NCI-H524 treated with DMSO at 0.1 percent for 48 hours (cell line): Measurements from ENCODE around the gene VWA7.
A peak's percentile ranks its signal among the peaks of the same experiment; 100 is the strongest.
"Not testable (repeated sequence)": the region's sequence is repeated elsewhere in the genome, so short reads cannot be mapped to it uniquely, and the experiment has no call there.

Experiments used
- DNase-seq: peaks from one replicate; lab custom pipeline; 2025; lab: John Stamatoyannopoulos, UW

Gene VWA7

DNA sequence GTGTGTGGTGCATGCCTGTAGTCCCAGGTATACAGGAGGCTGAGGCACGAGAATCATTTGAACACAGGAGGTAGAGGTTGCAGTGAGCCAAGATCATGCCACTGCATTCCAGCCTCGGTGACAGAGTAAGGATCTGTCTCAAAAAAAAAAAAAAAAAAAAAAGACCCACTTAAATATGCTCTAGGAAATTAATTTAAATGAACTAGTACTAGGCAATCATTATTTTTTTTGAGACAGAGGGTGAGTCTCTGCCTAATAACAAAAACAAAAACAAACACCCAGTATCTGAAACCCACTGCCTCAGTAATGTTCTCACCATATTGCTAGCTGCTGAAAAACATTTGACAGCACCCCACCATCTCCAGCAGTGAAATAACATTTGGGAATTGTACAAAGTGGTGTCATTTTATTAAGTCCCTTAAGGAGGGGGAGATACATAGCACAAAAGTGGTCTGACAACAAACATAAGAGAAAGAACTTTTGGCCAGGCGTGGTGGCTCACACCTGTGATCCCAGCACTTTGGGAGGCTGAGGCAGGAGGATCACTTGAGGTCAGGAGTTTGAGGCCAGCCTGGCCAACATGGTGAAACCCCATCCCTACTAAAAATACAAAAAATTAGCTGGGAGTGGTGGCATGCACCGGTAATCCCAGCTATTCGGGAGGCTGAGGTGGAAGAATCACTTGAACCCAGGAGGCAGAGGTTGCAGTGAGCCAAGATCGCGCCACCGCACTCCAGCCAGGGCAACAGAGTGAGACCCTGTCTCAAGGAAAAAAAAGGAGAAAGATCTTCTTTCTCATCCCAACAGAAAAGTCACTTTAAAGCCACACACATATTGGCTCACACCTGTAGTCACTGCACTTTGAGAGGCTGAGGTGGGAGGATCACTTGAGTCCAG is 24.2 kb upstream of the VWA7 start:
- not testable (repeated sequence) for DNase-seq

DNA sequence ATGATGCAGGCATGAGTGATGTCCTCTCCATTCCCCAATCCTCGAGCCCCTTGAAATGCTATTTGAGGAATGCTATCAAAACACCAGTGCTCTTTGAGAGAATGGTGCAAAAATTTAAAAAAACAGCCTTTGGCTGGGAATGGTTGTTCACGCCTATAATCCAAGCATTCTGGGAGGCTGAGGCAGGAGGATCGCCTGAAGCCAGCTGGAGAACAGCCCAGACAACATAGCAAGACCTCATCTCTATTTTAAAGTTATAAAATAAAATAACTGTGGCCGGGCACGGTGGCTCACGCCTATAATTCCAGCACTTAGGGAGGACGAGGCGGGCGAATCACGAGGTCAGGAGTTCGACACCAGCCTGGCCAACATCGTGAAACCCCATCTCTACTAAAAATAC is 22.7 kb upstream of the VWA7 start:
- DNase-seq = no peak

DNA sequence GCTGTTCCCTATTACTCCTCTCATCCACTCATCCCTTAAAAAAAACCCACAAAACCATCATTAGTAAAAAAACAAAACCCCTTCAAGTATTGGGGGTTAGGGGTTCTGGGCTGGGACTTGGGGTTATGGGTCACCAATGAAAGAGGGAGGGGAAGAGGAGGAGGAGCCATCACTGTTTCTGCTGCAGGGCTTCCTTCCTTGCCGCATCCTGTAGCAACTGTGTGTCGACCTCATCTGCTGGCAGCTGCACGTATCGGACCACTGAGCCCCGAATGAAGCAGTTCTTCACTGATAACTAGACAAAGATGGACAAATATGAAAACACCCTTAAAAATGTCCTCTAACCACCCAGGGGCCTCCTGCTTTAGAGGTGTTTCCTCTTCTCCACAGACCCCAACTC is 20.5 kb upstream of the VWA7 start:
- DNase-seq = no peak

DNA sequence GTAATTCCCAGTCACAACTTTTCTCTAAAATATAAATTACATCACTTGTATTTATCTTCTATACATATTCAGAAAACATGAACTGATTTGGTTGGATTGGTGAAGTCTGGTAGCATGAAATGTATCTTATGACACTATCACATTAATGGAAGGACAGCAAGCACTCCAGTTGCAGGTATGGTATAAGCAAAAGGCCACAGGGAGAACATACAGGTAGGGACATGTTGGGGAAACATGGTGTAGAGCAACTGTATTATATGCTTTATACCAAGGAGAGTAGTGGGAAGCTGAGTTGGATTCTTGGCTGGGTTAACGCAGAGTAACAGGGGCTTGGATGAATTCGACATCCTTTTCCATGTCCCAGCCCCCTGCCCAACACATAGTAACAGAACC is 19.9 kb upstream of the VWA7 start:
- no peak for DNase-seq

DNA sequence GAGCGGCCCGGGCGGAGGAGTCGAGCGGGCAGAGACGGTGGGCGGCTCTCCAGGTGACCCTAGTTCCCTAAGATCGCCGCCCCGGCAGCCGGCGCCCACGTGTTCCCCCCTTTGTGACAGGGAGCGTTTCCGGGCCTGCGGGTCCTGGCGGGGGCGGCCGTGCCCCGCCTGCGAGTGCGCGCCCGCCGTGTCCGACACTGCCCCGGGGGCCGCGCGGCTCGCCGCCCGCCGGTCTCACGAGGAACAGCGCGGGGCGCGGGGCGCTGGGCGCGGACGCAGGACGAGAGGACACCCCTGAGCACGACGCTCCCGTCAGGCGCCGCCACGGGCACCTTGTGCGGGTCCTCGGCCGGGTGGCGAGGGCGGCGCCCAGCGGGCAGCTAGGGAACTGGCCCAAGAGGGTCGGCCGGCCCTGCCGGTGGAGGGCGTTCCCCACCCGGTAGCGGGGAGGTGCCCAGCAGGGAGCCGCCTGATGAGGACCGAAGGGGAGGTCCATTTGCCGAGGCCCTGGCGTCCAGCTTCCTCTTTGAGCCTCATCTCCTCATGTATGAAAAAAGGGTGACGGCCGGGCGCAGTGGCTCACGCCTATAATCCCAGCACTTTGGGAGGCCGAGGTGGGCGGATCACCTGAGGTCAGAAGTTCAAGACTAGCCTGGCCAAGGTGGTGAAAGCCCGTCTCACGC is 18.6 kb upstream of the VWA7 start, which contains the start of gene VARS1:
Gene VARS1, minus strand, starts transcription at position 137 of the 683 bp plus-strand sequence. CDS start 535 bp downstream, outside the sequence.
- peak; percentile 59 for DNase-seq

DNA sequence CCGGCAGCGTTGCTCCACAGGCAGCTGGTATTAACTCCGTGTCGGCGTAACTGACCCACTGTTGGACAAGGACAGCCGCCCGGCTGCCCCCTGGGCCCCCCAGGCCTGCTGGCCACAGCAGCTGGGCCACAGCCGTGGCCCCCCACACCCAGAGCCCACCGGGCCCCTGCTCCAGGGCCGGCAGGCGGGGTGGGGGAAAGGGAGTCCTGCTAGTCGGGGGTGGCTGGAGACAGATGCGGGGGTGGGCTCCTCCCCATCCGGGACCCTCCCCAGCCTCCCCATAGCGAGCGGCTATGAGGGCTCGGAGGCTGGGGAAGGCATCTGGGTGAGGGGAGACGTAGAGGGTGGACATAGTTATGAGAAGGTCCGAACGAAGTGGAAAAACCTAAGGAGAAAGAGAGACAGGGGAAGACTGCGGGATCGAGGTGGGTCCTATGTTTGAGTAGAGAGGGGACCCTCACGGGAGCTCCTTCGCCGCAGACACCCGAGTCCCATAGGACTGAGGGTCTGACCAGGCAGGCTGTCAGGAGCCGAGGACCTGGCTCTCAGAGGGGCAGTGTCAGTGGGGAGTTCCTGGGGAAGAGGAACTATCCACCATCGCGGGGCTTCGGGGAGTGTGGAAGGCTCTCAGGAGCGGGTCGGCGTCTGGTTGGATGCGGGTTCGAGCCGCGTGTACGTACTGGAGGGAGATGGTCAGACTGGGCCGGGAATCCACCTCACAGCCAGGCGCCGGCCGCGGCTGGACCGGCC is 17.9 kb upstream of the VWA7 start:
- no peak for DNase-seq

DNA sequence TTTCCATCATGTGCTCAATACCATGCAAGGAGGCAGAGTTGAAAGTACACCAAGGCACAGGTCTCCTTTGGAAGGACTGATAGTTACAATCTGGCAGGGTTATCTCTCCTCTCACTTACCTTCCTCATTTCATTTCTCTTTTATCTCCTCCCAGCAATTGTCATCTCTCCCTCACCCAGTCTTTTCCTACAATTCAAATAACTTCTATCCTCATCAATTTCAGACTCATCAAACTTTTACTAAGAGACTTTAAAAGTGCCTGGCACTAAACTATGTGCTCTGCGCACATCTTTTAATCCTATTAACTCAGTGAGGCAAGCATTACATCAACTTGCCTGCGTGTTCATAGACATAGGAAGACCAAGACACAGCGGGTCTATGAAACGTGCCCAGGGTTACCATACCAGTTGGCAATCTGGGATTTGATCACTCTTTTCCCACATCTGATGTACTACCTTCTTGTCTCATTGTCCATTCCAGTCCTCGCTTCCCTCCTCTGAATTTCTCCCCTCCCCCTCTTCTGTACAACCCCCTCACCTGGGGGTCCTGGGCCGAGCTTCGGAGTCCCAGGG is 17.3 kb upstream of the VWA7 start:
- DNase-seq = no peak

DNA sequence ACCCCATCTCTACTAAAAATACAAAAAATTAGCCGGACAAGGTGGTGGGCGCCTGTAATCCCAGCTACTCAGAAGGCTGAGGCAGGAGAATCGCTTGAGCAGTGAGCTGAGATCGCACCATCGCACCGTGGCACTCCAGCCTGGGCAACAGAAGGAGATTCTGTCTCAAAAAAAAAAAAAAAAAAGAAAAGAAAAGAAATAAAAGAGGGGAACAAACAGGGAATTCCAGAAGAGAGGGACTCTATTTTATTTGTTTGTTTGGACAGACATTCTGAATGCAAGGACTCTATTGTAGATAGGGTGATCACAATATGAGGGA is 16.8 kb upstream of the VWA7 start:
- DNase-seq = not testable (repeated sequence)

DNA sequence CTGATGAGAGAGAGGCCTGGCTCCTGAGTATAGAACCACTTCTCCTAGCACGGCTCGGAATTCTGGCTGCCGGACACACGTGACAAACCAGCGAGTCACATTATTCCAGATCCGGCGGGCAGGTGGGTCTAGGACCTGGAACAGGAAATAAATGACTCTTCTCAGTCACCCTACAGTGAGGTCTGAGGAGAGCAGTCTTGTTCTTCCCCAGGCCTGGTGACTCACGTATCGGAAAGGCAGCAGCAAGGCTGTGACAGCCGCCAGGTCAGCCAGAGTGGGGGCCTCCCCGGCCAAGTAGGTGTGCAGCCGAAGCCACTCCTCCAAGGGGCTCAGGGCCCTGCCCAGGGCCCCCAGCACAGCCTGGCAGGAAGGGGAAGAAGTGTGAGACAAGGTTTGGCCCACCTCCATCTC is 15.6 kb upstream of the VWA7 start:
- DNase-seq = no peak

DNA sequence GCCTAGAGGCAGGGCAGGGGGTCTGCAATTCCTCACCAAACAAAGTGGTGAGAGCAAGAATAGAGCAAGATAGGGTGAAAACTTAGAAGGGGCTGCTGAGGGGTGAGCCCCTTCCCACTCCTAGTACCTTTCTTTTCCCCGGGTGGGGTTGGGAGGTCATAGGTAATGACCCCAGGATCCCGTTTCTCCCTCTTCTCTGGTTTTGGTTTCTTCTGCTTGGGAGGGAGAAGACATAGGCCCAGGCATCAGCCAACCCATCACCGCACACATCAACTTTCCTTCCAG is 14.9 kb upstream of the VWA7 start:
- no peak for DNase-seq

DNA sequence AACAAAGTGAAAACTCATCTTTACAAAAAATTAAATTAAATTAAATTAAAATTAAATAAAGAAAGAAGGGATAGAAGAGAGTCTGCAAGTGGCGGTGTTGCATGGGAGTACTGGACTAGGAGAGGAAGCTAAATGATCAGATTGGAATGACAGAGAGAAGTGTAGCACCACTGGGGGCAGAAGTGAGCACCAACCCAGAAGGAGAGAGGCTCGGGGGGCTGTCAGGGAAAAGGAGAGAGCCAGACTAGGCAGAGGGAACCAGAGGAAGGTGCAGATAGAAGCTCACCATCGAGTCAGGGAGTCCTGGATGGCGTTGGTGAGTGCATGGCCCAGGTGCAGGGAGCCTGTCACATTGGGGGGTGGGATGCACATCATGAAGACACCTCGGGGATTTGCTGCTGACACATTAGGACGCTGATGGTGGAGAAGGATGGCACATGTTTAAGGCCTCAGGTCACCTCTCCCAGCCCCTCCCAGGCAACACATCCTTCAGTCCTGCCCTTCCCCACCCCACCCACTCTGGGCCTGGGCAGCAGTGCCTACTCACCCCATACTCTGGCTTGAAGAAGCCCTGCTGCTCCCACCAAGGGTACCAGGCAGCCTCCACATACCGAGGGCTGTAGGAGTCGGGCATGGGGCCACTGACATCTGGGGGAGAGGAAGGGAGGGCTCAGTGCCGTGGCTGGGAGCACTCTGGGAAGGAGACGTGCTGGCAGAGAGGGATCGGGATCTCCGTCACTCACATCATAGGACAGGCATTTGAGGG is 14.4 kb upstream of the VWA7 start:
- DNase-seq = no peak

DNA sequence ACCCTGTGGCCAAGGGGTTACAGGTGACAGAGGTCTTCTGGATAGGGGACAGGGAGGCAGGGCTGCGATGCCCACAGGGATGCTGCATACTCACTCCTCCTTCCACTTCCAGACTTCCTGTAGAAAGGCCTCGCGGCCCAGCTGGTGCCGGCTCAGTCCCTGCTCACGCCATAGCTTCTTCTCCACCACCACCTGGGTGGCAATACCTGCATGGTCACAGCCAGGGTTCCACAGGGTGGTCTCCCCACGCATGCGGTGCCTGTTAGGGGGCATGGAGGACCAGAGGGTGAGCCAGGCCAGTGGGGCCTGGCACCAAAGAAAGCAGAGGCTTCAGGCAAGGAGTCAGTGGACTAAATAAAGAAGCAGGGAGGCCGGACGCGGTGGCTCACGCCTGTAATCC is 8.3 kb upstream of the VWA7 start:
- DNase-seq = no peak

DNA sequence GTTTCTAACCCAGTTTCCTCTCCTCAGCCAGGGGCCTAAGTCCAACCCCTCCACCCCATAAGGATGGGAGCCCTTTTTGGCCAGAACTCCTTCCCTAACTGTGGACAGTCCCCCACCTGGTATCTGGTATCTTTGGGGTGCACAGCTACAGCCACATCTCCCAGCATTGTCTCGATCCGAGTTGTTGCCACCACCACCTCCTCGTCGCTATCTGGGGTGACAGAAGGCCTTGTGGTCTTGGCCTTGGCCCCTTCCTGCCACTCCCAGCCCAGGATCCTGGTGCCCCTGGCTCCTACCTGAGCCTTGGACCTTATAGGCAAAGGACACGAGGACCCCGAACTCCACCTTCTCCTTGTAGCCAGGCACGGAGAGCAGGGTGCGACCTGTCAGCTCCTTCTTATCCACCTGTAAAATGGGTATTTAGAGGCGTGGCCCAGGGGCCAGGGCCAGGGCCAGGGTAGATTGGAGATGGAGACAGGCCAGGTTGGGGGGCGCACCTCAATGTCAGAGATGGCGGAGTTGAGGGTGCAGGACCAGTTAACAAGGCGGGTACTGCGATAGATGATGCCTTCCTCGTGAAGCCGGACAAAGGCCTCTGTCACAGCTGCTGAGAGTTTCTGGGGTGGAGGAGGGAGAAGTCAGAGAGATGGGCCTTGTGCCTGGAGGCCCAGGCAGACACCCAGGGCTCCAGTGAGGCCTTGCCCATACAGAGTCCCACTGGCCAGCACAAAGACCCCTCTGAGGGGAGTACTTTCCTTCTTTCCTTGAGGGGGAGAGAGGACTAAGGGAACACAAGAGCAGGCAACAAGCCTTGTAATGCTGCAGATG is 7.2 kb upstream of the VWA7 start:
- DNase-seq = no peak

DNA sequence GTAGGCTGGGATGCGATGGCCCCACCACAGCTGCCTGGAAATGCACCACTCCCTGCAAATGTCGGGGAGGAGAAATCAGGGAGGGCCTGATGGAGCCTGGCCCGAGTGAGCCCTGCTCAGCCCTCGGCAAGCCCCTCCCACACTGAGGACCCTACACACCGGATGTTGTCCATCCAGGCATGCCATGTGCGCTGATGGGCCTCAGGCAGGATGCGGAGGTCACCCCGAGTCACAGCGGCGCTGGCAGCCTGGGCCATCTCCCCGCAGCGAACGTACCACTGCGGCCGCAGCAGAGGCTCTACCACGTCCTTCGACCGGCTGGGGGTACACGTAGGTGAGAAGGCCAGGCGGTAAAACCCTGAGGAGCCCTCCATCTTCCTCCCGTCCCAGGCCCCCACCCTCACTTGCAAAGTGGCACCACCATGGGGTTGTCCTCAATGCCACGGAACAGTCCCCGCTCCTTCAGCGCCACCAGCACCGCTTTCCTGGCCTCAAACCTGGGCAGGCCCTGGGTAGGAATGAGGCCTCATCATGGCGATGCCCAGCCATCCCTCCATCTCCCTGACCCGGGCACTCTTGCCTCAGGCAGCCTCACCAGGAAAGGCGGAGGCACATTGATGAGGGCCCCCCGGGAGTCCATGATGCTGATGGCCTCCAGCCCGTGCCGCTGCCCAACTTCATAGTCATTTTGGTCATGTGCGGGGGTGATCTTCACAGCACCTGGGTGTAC is 5.2 kb upstream of the VWA7 start:
- DNase-seq = no peak

DNA sequence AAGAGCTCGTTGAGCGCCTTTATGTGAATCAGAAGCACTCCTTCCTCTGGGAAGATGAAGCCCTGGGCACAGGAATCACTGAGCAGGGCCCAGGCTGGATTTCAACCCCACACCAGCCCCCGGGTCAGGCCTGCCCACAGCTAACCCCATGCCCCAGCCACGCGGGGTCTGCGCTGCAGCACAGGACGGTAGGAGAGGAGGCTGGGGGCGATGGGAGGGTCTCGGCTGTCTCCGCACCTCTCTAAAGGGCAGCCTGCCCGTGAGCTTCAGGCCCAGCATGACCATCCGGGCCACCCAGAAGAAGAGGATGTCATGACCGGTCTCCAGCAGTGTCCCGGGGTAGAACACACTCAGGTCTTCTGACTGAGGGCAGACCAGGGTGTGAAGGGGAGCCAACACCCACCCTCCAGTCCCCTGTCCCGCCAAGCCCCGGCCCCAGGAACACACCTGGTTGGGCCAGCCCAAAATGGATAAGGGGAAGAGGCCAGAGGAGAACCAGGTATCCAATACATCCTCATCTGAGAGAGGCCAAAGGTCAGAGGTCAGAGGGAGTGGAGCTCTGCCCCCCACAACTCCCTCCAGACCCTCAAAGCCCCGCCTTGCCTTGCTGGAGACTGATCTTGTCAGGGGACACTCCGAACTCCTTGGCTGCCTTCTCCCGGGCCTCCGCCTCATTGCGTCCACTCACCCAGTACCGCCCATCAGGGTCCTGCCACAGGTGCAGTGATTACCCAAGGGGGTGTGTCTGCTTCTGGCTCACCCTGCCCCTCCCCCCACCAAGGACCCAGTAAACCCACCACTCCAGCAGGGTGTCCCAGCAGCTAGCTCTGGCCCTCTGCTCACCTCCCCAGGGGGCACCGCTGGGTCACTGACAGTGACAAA is 4.4 kb upstream of the VWA7 start:
- DNase-seq = no peak

DNA sequence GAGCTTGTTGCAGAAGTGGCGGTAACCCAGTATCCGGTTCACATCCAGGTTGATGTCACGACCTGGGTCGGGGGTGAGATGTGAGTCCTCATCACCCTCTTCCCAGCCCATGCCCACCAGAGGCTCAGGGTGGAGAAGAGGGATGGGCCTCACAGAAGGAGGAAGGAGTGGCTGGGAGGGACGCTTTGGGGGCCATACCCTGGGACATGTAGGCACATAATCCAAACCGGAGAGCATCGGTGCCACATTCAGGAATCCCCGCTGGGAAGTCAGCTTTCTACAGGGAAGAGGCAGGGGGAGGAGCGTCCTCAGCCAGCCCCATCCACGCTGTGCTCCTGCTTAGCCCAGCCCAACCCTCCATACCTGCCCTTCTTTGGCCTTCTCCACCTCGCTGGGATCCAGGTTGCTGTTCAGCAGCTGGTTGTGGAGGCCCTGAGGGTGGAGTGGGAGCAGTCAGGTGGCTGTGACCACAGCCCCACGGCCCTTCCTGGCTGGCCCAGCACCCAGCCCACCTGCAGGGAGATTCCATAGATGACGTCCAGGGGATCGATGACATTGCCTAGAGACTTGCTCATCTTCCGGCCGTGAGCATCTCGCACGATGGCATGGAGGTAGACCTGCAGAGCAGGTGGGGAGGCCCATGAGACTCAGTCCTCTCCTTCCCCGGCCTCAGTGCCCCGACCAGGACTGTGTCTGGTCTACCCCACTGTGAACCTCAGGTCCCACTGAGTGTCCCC is 3.5 kb upstream of the VWA7 start:
- DNase-seq = no peak

DNA sequence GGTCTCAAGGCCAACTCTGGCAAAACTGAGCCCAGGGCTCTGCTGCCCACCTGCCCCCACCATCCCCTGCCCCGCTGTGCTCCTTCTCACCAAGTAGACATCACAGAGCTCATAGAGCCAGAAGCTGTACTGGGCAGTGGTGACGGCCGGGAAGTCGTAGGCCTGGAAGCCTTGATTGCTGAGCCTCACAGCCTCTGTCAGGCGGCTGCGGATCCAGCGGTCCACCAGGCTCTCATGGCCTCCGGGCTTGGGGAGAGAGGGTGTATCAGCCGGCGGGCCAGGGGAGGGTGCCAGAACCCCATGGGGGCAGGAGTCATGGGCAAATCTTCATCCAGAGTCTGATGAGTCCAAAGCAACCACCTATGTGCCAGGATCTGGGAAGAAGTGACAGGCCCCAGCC is 2.8 kb upstream of the VWA7 start:
- no peak for DNase-seq

DNA sequence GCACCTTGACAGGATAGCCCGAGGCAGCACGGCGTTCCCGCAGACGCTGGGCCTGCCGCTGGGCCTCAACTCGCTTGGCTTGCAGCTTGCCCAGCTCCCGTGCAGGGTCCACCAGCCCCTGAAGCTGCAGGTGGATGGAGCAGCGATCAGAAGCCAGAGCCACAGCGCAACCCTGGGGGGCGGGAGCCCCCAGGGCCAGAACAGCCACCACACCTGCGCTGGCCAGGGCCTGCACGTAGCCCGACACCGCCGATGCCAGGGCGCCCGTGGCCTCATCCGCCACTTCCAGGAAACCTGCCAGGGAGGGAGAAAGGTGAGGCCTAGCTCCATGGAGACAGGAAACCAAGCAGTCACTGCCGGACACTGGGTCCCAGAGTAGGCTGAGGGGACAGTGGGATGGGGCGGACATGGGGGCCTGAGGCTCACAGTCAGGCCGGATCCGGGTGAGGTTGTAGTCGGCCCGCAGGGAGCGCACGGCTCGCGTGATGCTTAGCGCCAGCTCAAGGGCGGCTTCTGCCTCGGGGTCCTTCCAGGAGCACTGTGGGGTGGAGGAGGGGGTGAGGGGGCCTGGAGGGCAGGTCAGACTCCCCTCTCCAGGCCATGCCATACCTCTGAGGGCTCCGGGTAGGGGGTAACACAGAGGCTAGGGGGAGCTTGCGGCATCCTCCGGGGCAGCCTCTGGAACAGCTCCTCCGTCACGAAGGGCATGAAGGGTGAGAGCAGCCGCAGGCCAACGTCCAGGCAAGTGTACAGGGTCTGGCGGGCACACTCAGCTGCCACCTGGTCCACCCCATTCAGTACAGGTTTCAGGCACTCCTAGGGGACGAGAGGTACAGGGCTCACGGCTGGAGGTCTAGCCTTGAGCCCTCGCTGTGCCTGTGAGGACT is 2.1 kb upstream of the VWA7 start:
- no peak for DNase-seq
